Prostate gland (tissue), 2 donors: ENCODE data around the gene NUMB.

ENCODE experiments used
- POLR2A ChIP-seq: fragments of 450-650 bp; IDR thresholded peaks from one replicate; pipeline ENCODE4 v1.6.1; 2016; ENCODE audit warnings: antibody characterized with exemption, mild to moderate bottlenecking
- POLR2AphosphoS5 ChIP-seq: sonication (generic); formaldehyde crosslinking; IDR thresholded peaks from one replicate; pipeline ENCODE4 v1.6.1; 2017; ENCODE audit warnings: antibody characterized with exemption
- TF ChIP-seq, protein P1 (sequence below), 4 experiments: fragments of 200-600 bp in 2 of 4; fragments of 450-650 bp in 2 of 4; sonication (generic) in 2 of 4; IDR thresholded peaks; 1 replicate in 3 of 4; 2 replicates in 1 of 4; pipeline ENCODE4 v1.5.1; 2016 to 2019; ENCODE audit warnings: antibody characterized with exemption in 4 of 4, mild to moderate bottlenecking in 2 of 4, moderate library complexity in 2 of 4

DNA sequence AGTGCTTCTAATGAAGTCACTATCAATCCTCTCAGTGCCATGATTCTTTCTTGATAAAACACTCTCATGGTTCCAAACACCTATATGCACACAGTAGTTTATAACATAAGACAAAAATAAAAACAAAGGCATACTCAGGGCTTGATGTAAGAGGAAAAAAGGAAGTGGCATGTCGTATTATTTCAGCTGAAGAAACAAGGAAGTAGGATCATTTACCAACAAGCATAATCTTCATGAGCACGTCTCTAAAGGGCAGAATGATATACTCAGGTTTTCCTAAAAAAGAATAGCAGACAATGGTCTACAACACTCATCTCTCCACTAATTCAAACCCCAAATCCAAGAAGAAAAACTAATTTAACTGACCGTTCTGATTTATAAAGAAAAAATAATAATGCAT is 33.9 kb downstream of the NUMB start:
- TF ChIP-seq POLR2A (no peak), POLR2AphosphoS5 (no peak)
- TF ChIP-seq, protein P1, sequence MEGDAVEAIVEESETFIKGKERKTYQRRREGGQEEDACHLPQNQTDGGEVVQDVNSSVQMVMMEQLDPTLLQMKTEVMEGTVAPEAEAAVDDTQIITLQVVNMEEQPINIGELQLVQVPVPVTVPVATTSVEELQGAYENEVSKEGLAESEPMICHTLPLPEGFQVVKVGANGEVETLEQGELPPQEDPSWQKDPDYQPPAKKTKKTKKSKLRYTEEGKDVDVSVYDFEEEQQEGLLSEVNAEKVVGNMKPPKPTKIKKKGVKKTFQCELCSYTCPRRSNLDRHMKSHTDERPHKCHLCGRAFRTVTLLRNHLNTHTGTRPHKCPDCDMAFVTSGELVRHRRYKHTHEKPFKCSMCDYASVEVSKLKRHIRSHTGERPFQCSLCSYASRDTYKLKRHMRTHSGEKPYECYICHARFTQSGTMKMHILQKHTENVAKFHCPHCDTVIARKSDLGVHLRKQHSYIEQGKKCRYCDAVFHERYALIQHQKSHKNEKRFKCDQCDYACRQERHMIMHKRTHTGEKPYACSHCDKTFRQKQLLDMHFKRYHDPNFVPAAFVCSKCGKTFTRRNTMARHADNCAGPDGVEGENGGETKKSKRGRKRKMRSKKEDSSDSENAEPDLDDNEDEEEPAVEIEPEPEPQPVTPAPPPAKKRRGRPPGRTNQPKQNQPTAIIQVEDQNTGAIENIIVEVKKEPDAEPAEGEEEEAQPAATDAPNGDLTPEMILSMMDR (IDR thresholded peaks at IDR 0.05): no peak
